ENCODE results near the gene FNBP1L. TPM values are rescaled to one million over a fixed set of nuclear protein-coding genes. Genes with fewer than 3 reads are reported as not detected.

Gene FNBP1L
- total and polyA plus RNA-seq, 2 of the 8 experiments (the other 6 are each of a cell fraction or from before 2014, with no cell fraction given), result 48.9 to 95.9 TPM

- TF ChIP-seq CHD7 (IDR thresholded peaks at IDR 0.05; ENCODE audit: insufficient replicate concordance, low read length), result no peak
- no peak for TF ChIP-seq EP300 (IDR thresholded peaks at IDR 0.05; ENCODE audit: borderline replicate concordance in 1 of 2, low read depth in 2 of 2, low read length in 2 of 2)
- TF ChIP-seq PHF8 (conservative IDR thresholded peaks at IDR 0.05; ENCODE audit: low read depth, low read length), result no peak
- no peak for TF ChIP-seq EGR1 (IDR thresholded peaks at IDR 0.05; ENCODE audit: borderline replicate concordance, low read depth, low read length)
- TF ChIP-seq SP1 (IDR thresholded peaks at IDR 0.05; ENCODE audit: low read depth, low read length), result no peak
These were observed 152.7 kb downstream of the FNBP1L start (continued) for GRCh38 chr1:93600663-93601062.

Data from H1 (cell line).